A673 (cell line): ENCODE data around the gene TECPR2.

Source experiments
- CTCF ChIP-seq: fragments of 300-800, 200-600 bp; sonication (generic); conservative IDR thresholded peaks from 2 replicates; pipeline ENCODE4 v1.5.1; 2017; ENCODE audit warnings: low read depth, mild to moderate bottlenecking, antibody characterized with exemption, low read length, moderate library complexity, mixed read lengths
- EZH2 ChIP-seq: fragments of 200-600 bp; sonication (generic); IDR thresholded peaks from 2 replicates; pipeline ENCODE4 v1.6.1; 2017; ENCODE audit warnings: borderline replicate concordance, low read depth, mild to moderate bottlenecking, mixed read lengths, antibody characterized with exemption, low read length; ENCODE audit not compliant: poor library complexity, severe bottlenecking

DNA sequence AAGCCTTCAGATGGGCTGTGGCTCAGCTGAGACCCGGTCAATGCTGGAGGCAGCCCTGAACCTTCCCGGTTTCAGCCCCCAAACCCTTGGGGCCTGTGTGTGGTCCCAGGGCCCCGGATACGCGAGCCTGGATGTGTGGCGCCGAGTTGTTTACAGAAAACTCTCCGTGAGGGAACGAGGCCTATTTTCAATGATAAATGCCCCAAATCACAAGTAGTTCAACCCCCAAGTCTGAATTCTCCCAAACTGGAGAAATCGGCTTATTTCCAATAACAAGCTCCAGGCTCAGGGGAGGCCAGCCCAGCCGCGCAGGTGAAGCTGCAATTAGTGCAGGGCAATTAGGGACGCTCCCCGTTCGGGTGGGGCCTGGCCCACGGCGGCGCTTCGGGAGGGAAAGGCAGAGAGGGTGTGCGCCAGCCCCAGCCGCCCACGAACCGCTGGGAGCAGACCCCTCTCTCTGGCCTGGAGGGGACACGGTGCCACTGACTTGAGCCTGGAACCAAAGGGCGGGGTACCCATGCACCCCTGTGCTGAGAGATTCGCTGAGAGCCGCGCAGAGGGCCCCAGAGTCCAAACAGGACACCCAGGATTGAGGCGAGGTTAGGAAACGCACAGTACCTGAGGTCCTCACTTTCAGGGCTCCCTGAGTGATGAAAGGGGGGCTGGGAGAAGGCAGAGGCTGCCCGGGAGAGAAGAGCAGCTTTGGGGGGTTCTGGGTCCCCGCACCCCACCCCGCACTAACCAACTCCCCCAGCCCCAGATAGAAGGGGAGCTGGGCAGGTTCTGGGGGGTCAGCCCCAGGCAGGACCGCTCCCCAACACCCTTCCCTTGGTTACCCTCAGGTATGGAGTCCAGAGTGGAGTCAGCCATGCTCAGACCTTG is 161.1 kb downstream of the TECPR2 start:
- TF ChIP-seq CTCF (no peak), EZH2 (no peak)
